ENCODE results near the gene MPC1.
"Not testable (repeated sequence)": the region's sequence is repeated elsewhere in the genome, so short reads cannot be mapped to it uniquely, and the experiment has no call there.

Gene MPC1

GRCh38 chr6:166405386-166405785 lies 22.6 kb upstream of the MPC1 start:
- DNase-seq: no peak

DNA sequence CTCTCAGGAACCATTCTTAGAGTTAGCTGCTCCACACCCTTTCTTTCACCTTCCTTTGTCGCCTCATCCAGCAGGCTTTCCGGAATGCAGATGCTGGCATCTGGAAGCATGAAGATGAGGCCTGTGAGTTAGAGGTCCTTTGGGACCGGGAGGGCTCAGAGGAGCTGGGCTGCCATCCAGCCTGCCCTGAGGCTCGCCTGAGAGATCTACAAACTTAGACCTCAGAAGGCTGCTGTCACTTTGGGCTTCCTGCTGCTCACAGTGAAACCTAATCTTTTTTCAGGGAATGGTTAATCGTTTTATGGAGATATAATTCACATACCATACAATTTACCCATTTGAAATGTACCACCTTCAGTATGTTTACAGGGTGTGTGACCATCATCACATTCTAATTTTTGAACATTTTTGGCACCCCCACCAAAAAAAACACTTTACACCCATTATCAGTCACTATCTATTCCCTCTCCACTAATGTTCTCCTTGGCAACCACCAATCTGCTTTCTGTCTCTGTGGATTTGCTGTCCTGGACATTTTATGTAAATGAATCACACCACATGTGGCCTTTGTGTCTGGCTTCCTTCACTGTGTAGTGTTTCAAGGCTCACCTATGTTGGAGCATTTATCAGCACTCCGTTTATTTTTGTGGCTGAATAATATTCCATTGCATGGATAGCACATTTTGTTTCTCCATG lies 20.0 kb upstream of the MPC1 start:
- DNase-seq: no peak

DNA sequence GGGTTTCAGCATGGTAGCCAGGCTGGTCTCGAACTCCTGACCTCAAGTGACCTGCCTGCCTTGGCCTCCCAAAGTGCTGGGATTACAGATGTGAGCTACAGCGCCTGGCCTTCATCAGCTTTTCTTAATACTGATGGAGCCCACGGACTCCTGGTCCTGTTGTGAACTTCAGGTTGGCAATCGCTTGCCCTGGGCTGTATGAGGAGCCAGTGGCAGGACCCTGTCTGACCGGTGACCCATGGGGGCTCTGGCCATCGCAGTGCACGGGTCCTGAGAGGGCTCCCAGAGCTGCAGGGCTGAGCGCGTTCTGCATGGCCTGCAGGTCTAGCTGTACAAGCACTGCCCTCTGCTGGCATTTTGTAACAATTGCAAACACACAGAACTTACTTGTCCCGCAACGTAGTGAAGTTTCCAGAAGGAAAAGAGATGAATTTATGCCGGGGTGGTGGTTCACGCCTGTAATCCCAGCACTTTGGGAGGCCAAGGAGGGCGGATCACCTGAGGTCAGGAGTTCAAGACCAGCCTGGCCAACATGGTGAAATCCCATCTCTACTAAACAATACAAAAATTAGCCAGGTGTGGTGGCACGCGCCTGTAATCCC lies 18.0 kb upstream of the MPC1 start:
- peak; percentile 73 for DNase-seq

DNA sequence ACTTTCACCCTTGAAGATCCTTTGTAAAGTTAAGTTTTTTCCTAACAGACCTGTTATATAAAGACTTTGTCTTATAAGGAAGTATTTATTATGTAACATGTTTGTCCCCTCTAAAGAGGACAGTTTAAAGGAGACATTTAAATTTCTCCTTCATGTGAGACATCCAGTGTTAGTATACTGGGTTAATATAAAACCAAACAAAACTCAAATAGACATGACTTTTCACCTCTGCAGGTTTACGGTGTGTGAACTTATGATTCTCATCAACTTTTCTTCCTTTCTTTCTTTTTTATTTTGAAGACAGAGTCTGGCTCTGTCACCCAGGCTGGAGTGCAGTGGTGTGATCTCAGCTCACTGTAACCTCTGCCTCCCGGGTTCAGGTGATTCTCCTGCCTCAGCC lies 17.4 kb upstream of the MPC1 start:
- DNase-seq: no peak

DNA sequence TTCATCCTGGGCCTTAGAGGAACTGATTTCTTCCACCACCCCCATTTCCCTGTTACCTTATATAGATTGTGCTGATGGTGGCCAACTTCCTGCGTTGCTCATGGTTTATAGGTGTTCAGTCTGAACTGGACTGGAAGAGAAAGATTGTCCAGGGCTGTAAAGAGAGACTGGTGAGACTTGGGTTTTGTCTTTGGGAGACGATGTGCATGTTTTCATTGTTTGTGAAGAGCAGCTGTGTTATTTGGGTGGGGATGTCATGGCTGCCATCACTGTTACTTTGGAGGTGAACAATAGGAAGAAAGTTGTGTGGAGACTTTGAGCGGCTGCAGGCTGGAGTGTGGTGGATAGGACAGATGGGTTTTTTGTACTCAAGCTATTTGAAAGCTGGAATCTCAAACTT lies 15.6 kb upstream of the MPC1 start:
- DNase-seq: no peak

GRCh38 chr6:166397849-166398248 lies 15.1 kb upstream of the MPC1 start:
- DNase-seq: no peak

DNA sequence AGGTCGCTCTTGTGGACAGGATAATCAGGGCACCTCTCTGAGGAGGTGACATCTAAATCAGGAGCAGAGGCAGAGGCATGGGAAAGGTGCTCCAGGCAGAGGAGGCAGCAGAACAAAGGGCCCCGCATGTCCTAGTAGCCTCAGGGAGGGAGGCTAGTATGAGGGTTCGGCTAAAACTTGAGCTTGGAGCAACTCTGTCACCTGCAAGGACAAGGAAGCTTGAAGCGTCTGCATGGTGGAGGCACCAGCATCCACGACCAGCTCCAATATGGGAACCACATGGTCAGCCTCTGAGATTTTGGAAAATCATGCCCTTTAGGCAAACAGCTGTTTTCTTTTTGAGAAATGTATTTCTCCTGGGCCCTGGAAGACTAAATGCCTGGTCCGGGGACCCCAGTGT lies 13.0 kb upstream of the MPC1 start:
- DNase-seq: no peak

GRCh38 chr6:166395351-166395750 lies 12.6 kb upstream of the MPC1 start:
- no peak for DNase-seq

DNA sequence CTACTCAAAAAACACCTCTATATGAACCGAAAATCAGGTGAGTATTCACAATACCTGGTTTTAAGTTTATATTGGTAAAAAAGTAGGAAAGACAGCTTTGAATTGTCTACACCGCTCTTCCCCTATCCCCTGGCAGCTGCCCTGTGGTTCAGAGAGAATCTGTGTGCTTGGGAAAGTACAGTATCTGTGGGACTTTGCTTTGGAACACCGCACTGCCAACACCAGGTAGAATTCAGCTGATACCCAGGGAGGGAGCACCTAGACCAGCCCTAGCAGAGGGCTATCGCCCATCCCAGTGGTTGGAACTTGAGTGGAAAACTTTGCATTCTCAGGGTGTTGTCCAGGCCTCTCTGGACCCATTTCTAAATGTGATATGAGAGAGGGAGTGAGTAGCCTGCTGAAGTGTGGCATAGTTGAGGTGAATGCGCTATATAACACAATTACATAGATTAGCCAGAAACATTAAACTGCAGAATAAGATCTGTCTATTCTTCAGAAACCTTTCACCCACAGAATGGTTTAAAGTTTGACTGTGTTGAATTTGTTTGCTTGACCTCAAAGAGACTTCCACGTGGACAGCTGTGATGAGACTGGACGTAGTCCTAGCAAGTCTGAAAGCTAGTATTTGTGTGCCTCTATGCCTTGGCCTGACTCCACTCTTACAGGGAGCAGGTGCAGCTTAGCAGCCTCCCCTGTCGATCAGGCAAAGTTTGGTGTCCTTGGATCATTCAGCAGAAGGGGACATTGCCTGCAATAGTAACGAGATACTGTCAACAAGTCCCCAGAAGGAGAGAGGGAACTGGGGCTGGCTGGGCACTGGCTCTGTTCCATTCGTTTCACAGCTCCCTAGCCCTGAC lies 11.5 kb upstream of the MPC1 start:
- DNase-seq: no peak

GRCh38 chr6:166393535-166393823 lies 10.7 kb upstream of the MPC1 start:
- DNase-seq: no peak

DNA sequence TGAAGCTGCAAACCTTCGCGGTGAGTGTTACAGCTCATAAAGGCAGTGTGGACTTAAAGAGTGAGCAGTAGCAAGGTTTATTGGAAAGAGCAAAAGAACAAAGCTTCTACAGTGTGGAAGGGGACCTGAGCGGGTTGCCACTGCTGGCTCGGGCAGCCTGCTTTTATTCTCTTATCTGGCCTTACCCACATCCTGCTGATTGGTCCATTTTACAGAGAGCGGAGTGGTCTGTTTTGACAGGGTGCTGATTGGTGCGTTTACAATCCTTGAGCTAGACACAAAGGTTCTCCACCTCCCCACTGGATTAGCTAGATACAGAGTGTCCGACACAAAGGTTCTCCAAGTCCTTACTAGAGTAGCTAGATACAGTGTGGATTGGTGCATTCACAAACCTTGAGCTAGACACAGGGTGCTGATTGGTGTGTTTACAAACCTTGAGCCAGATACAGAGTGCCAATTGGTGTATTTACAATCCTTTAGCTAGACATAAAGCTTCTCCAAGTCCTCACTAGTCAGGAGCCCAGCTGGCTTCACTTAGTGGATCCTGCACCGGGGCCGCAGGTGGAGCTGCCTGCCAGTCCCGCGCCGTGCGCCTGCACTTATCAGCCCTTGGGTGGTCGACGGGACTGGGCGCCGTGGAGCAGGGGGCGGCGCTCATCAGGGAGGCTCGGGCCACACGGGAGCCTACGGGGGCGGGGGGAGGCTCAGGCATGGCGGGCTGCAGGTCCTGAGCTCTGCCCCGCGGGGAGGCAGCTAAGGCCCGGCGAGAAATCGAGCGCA lies 10.2 kb upstream of the MPC1 start:
- DNase-seq: not testable (repeated sequence)

DNA sequence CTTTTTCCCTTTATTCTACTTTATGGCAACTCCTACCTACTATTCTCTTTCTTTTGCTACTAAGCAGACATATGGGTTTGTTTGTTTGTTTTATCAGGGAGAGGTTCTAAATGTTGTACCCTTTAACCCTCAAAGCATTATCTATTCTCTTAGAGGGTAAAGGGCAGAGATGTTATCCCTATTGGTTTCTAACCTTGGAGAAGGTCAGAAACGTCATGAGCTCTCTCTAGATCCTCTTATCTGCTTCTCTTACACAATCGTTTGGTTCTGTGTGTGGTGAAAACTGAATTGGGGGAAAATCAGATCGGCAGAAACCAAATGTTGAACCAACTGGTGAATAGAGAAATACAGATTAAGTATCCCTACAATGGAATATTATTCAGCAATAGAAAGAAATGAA lies 6.4 kb upstream of the MPC1 start:
- peak; percentile 28 for DNase-seq

- peak; percentile 10 for DNase-seq
Observed at GRCh38 chr6:166388290-166389004, 5.7 kb upstream of the MPC1 start.

DNA sequence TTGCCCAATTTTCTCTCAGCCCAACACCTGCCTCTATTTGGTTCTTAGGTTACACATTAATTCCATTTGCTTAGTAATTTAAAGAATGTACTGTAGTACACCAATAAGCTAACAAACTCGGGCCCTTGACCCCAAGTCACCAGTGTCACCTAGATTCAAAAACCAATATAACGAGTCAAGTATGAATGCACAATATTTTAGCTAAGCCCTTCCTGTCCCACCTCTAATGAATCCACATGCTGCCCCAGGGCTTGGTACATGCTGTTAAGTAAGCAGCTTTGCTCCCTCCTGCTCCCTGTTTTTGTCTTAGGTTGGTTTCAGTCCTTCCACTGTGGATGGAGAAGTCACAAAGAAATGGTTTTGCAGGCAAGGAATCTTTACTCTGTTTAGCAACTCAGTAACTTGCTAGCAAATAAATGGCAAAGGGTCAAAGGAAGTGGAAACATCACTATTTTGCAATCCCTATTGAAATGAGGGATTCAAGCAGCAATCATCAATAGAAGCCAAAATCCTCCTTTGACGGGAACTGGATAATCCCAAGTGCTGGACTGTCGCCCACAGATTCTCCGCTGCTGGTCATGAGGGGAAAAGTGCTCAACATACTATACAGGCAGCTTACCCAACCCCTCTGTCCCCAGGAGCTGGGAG lies 5.0 kb upstream of the MPC1 start:
- DNase-seq: no peak

DNA sequence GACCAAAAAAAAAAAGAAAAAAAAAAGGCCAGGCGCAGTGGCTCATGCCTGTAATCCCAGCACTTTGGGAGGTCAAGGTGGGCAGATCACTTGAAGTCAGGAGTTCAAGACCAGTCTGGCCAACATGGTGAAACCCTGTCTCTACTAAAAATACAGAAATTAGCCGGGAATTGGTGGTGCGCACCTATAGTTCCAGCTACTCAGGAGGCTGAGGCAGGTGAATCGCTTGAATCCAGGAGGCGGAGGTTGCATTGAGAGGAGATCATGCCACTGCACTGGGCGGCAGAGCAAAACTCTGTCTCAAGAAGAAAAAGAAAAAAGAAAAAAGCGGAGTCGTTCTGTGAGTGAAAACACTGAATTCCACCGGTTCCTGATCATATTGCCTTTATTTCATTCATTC lies 4.4 kb upstream of the MPC1 start:
- not testable (repeated sequence) for DNase-seq

DNA sequence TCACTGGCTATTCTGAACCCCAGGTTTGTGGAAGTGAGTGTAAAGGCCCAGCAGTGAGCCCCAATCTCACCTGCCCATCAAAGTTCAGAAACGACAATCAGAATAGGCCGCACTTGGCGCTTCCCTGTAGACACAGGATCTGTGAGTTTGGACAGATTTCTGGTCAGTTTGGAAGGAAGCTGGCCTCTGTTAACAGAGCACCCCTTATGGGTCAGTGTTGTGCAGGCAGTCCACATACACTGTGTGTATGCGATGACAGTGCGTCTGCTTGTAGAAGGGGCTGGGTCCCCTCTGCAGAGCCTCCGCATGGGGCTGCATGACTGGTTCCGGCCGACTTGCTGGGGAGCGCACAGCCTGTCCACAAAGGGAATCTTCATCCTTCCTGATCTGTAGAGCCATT lies 3.4 kb upstream of the MPC1 start:
- DNase-seq: no peak

GRCh38 chr6:166383802-166384363 lies 1.1 kb upstream of the MPC1 start:
- DNase-seq: peak; percentile 55

GRCh38 chr6:166382500-166382932 lies 224 bp downstream of the MPC1 start:
- no peak for DNase-seq

GRCh38 chr6:166381733-166382499 lies 824 bp downstream of the MPC1 start:
- peak; percentile 86 for DNase-seq

DNA sequence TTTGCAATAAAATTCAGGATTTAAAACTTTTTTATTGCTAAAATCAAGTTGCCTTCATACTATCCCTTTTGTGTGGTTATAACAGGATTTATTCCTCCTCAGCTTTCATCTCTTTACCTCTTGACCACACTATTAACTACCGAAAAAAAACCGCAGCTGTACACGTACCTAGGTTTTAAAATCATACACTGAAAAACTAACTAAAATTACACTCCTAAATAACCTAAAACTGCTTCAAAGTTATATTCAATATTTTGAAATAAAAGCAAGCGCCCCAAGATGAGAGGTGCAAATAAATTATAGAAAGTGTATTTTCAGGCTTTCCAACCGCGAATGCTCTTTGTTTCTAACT lies 1.4 kb downstream of the MPC1 start:
- DNase-seq: no peak

GRCh38 chr6:166379800-166380199 lies 2.9 kb downstream of the MPC1 start:
- no peak for DNase-seq

Data from inflammatory macrophage treated with lipopolysaccharide for 4 hours (primary cell).